ENCODE results near the gene PFDN2. TPM values are rescaled to one million over a fixed set of nuclear protein-coding genes. Genes with fewer than 3 reads are reported as not detected.

PFDN2 gene
- total and polyA plus RNA-seq, 2 of the 8 experiments (the other 6 are each of a cell fraction or from before 2014, with no cell fraction given) = 66.2 to 71.2 TPM

DNA sequence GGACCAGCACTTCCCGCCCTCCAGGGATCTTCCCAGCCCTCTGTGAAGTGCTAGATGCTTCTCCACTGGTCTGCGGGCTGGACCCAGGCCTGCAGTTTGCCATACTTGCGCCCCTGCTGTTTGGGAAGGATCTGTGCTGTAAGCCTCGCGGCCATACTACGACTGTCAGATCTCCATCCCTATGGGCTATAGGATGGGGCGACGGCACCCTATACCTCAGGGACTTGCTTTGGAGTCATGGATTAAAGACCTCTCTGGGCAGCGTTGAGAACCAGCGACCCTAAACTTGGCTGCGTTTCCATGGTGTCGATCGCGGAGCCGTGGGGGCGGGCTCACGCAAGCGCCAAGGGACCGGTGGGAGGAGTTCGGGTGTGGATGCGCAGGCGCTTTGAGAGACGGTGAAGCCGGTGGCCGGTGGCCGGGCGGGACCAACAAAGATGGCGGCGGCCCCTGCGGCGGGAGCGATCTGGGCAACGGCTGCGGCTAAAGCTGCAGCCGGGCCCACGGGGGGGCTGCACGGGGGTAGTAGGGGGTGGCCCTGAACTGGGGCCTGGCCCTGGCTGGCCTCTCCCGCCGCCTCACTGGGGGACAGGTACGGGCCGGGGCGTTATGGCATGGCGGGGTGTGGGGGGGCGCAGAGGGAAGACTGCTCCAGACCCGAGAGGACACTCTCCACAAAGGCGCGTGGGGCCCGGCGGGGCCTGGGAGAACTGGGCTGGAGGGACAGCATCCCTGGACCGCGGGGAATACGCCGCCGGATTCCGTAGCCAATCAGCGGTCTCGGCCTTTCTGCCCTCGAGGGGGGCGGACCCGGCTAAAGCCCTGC is 41.5 kb upstream of the PFDN2 start, which contains the start of gene USP21 (continued):
- no peak for TF ChIP-seq KDM1A (IDR thresholded peaks at IDR 0.05; ENCODE audit: borderline replicate concordance, low read length)
- TF ChIP-seq CHD1 (IDR thresholded peaks at IDR 0.05; ENCODE audit: low read depth, low read length) = no peak
- TF ChIP-seq SP4 (IDR thresholded peaks at IDR 0.05; ENCODE audit: low read length) = peak; percentile 67; the same call in 1 of the 2 replicates
- TF ChIP-seq, protein P1, sequence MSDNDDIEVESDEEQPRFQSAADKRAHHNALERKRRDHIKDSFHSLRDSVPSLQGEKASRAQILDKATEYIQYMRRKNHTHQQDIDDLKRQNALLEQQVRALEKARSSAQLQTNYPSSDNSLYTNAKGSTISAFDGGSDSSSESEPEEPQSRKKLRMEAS (IDR thresholded peaks at IDR 0.05) = peak; percentile 11
- peak; percentile 99 for TF ChIP-seq YY1 (IDR thresholded peaks at IDR 0.05; ENCODE audit: low read depth, low read length)
- TF ChIP-seq POLR2A (IDR thresholded peaks at IDR 0.05; ENCODE audit: control extremely low read depth in 1 of 2, low read depth in 2 of 2, low read length in 2 of 2) = peak in 1 of 2 experiments; percentile 34; a peak in 2 of 3 replicates
- TF ChIP-seq EP300 (IDR thresholded peaks at IDR 0.05; ENCODE audit: borderline replicate concordance in 1 of 2, low read depth in 2 of 2, low read length in 2 of 2) = no peak
- no peak for TF ChIP-seq TAF7 (optimal IDR thresholded peaks at IDR 0.05; ENCODE audit: borderline replicate concordance, low read depth, low read length)
- peak; percentile 94 for TF ChIP-seq TAF1 (IDR thresholded peaks at IDR 0.05; ENCODE audit: low read depth, low read length)
- TF ChIP-seq HDAC2 (IDR thresholded peaks at IDR 0.05; ENCODE audit: borderline replicate concordance in 1 of 2, low read depth in 2 of 2, low read length in 2 of 2) = no peak
- TF ChIP-seq FOSL1 (IDR thresholded peaks at IDR 0.05; ENCODE audit: insufficient read depth, low read depth, low read length) = no peak
- TF ChIP-seq, protein P2, sequence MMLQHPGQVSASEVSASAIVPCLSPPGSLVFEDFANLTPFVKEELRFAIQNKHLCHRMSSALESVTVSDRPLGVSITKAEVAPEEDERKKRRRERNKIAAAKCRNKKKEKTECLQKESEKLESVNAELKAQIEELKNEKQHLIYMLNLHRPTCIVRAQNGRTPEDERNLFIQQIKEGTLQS (IDR thresholded peaks at IDR 0.05; ENCODE audit: insufficient read depth, low read depth, low read length) = no peak
- TF ChIP-seq RBBP5 (IDR thresholded peaks at IDR 0.05; ENCODE audit: borderline replicate concordance, low read depth, low read length) = no peak
- TF ChIP-seq SAP30 (IDR thresholded peaks at IDR 0.05; ENCODE audit: insufficient read depth, insufficient replicate concordance, low read length) = no peak
- no peak for TF ChIP-seq SP2 (IDR thresholded peaks at IDR 0.05; ENCODE audit: low read length)
- no peak for TF ChIP-seq TEAD4 (IDR thresholded peaks at IDR 0.05; ENCODE audit: low read depth, low read length)
- TF ChIP-seq RAD21 (IDR thresholded peaks at IDR 0.05 in 1 of 2, conservative IDR thresholded peaks at IDR 0.05 in 1 of 2; ENCODE audit: low read depth in 2 of 2, low read length in 2 of 2) = no peak
- TF ChIP-seq SIN3A (conservative IDR thresholded peaks at IDR 0.05 in 1 of 2, IDR thresholded peaks at IDR 0.05 in 1 of 2; ENCODE audit: low read depth in 1 of 2, low read length in 2 of 2) = peak; percentile 28 to 53; a peak in 2 of 4 replicates
- TF ChIP-seq EGR1 (IDR thresholded peaks at IDR 0.05; ENCODE audit: borderline replicate concordance, low read depth, low read length) = no peak
- TF ChIP-seq POLR2AphosphoS5 (IDR thresholded peaks at IDR 0.05; ENCODE audit: low read depth, low read length) = peak; percentile 80
- TF ChIP-seq SP1 (IDR thresholded peaks at IDR 0.05; ENCODE audit: low read depth, low read length) = 0 out of 2 replicates have a peak, but pooled peaks have one; percentile 2
- 0 out of 2 replicates have a peak, but pooled peaks have one; percentile 7 for TF ChIP-seq SIX5 (IDR thresholded peaks at IDR 0.05; ENCODE audit: low read depth, low read length)

Measured in H1 (cell line).